Measurements from ENCODE around the gene MMAB.

DNA sequence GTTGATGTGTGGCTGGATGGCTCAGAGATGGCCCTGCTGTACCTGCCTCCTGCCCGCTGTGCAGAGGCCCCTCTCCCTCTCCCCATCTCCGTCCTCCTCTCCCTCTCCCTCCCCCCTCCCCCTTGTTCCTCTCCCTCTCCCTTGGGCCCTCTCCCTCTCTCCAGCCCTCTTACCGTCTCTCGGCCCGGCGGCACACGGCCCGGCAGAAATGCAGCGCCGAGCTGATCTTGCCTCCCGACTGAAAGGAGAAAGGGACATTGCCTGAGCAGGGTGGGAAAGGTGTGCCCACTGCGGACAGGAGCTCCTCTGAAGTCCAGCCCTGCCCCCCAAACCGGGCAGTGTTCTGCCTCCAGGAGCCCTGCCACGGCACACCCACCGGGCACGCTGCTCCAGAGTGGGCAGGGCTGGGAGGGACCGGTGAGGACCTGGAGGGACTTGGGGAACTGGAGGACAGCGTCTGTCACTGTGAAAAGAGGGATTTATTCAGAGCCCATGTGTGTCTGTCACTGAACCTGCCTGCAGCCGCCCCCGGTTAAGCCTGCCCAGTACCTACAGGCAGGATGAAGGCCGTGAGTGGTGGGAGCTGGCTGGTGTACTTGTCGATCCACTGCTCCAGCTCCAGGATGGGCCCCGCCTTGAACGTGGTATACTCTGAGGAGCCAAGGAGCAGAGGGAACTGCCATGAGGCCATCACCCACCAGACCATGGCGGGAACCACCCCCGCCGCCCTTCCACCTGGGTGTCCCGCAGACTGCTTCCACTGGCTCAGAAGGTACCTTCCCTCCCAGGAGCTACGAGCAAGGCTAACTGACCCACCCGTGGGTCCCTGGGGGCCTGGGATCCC is 12.2 kb downstream of the MMAB start:
- TF ChIP-seq EZH2phosphoT487 (IDR thresholded peaks at IDR 0.05; ENCODE audit: insufficient read depth, low read depth) (no peak), EZH2 (IDR thresholded peaks at IDR 0.05; ENCODE audit: insufficient read depth, poor library complexity, severe bottlenecking) (no peak)

Measured in GM23248 (cell line).